Progenitor cell of endocrine pancreas (in vitro differentiated cells): ENCODE results near the gene MYO1G. TPM values are rescaled to one million over a fixed set of nuclear protein-coding genes. Genes with fewer than 3 reads are reported as not detected.

ENCODE experiments used
- DNase-seq: peaks from one replicate; pipeline ENCODE4 v3.0.0; 2021; ENCODE audit warnings: low spot score; ENCODE audit not compliant: unreplicated experiment
- H3K27ac Mint-ChIP-seq: 2 replicates; pipeline ENCODE4 v1.8.0; 2021; ENCODE audit warnings: mild to moderate bottlenecking, moderate library complexity, mixed read lengths
- H3K27me3 Mint-ChIP-seq: 2 replicates; pipeline ENCODE4 v1.8.0; 2021; ENCODE audit warnings: mixed read lengths
- H3K36me3 Mint-ChIP-seq: 2 replicates; pipeline ENCODE4 v1.8.0; 2022; ENCODE audit warnings: mixed read lengths; ENCODE audit not compliant: insufficient read depth
- H3K4me1 Mint-ChIP-seq: 2 replicates; pipeline ENCODE4 v1.8.0; 2021; ENCODE audit warnings: low read depth, mixed read lengths
- H3K4me3 Mint-ChIP-seq: 2 replicates; pipeline ENCODE4 v1.8.0; 2021; ENCODE audit warnings: low read depth, mild to moderate bottlenecking, moderate library complexity, mixed read lengths
- H3K9me3 Mint-ChIP-seq: 2 replicates; pipeline ENCODE4 v1.8.0; 2021; ENCODE audit warnings: low read depth, mixed read lengths
- total RNA-seq: library from RNA; stranded (reverse); gene quantifications from 2 replicates; pipeline ENCODE4 v1.2.1, GENCODE V29; 2021
- TF ChIP-seq, protein P1 (sequence below): fragments of 200-600 bp; sonication (generic); IDR thresholded peaks from one replicate; pipeline ENCODE4 v1.5.0; 2021; ENCODE audit warnings: antibody characterized with exemption, mild to moderate bottlenecking; ENCODE audit not compliant: unreplicated experiment

Gene MYO1G
- total RNA-seq, 1 donor from 2014 or later = 0.67 TPM

DNA sequence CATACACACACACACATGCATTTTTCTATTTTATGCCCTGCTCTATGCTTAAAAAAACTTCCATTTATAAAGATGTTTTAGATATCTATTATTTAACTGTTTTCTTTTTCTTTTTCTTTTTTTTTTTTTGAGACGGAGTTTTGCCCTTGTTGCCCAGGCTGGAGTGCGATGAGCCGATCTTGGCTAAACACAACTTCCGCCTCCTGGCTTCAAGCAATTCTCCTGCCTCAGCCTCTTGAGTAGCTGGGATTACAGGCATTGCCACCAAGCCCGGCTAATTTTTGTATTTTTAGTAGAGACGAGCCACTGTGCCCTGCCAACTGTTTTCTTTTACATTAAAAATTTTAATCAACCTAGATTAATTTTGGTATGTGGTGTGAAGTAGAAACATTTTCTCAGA, 47.9 kb downstream of the MYO1G start:
- no peaks in the 10 kb centered on the region for H3K36me3 Mint-ChIP-seq
- H3K27me3 Mint-ChIP-seq = peaks cover 11% of the 10 kb centered on the region
- no peaks in the 10 kb centered on the region for H3K4me1 Mint-ChIP-seq
- no peak overlapping the region for H3K4me3 Mint-ChIP-seq
- no peak overlapping the region for H3K27ac Mint-ChIP-seq
- peaks cover 2% of the 10 kb centered on the region for H3K9me3 Mint-ChIP-seq
- no peak for DNase-seq
- TF ChIP-seq, protein P1, sequence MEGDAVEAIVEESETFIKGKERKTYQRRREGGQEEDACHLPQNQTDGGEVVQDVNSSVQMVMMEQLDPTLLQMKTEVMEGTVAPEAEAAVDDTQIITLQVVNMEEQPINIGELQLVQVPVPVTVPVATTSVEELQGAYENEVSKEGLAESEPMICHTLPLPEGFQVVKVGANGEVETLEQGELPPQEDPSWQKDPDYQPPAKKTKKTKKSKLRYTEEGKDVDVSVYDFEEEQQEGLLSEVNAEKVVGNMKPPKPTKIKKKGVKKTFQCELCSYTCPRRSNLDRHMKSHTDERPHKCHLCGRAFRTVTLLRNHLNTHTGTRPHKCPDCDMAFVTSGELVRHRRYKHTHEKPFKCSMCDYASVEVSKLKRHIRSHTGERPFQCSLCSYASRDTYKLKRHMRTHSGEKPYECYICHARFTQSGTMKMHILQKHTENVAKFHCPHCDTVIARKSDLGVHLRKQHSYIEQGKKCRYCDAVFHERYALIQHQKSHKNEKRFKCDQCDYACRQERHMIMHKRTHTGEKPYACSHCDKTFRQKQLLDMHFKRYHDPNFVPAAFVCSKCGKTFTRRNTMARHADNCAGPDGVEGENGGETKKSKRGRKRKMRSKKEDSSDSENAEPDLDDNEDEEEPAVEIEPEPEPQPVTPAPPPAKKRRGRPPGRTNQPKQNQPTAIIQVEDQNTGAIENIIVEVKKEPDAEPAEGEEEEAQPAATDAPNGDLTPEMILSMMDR = no peak

DNA sequence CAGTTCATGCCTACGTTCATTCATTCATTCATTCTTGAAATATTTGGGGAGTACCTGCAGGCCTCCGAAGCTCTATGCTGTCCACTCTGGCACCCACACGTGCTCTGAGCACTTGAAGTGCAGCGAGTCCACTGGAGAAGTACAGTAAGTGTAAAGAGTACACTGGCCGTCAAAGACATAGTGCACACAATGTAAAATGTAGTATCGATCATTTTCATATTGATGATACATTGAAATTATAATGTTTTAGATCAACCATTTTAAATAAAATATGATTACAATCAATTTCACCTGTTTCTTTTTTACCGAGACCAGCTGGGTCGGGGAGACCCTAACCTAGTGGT, 56.5 kb downstream of the MYO1G start:
- no peaks in the 10 kb centered on the region for H3K4me1 Mint-ChIP-seq
- TF ChIP-seq, protein P1 = no peak
- peaks cover 20% of the 10 kb centered on the region for H3K27me3 Mint-ChIP-seq
- DNase-seq = no peak
- no peaks in the 10 kb centered on the region for H3K36me3 Mint-ChIP-seq
- H3K4me3 Mint-ChIP-seq = no peak overlapping the region
- no peak overlapping the region for H3K27ac Mint-ChIP-seq
- H3K9me3 Mint-ChIP-seq = no peaks in the 10 kb centered on the region

DNA sequence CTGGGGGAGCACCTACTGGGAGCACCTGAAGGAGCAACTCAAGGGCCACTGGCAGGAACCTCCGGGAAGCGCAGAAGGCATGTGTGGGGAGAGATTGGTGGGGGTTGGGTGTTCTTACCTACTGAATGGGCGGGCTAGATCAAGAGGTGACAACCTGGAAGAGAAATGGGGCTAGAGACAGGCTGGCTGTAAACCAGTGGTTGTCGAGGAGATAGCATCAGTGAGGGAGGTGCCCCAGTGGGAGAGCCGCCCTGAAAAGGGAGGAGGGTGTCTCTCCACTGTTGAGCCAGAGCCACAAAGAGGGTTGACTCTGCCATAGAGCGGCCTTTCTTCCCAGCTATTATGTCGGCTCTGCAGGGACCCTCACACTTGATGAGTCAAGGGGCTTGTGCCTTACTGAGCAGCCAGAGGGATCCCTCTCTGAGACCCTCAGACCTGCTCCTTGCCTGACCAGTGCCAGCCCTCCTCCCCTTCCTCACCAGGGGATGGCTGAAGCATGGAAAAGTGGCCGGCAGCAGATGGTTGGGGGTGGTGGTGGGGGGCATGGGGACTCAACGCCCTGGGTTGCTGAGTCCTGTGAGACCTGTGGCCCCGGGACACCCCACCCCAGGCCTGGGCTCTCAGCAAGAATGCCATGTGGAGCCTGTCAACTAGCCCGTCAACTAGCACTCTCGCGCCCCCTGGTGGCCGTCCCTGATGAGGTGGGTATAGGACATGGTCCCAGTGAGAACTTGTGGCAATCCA, 57.0 kb downstream of the MYO1G start:
- peaks cover 17% of the 10 kb centered on the region for H3K27me3 Mint-ChIP-seq
- H3K4me3 Mint-ChIP-seq = no peak overlapping the region
- DNase-seq = peak; percentile 59
- no peak overlapping the region for H3K27ac Mint-ChIP-seq
- H3K9me3 Mint-ChIP-seq = no peaks in the 10 kb centered on the region
- TF ChIP-seq, protein P1 = peak; percentile 71
- H3K4me1 Mint-ChIP-seq = no peaks in the 10 kb centered on the region
- no peaks in the 10 kb centered on the region for H3K36me3 Mint-ChIP-seq

DNA sequence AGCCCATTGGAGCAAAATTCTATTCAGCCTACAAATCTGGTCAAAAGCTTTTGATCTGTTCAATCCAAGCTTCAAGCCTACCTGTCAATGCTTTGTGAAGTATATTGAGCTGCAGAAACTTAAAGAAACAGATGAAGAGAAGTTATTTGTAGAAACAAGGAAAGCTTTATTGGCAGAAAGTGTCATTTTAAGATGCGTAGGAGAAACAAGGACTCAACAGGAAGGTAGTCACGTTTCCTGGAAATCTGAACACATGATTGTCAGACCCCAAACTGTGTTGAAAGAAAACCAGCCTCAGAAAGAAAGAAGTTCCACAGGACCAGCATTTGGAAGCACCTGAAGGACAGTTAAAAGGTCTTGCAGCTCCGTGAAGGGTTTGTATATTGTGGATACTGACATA, 58.7 kb downstream of the MYO1G start:
- no peak for DNase-seq
- Mint-ChIP-seq H3K27me3 (peaks cover 13% of the 10 kb centered on the region), H3K4me1 (no peaks in the 10 kb centered on the region), H3K4me3 (no peak overlapping the region), H3K36me3 (no peaks in the 10 kb centered on the region), H3K27ac (no peak overlapping the region), H3K9me3 (no peaks in the 10 kb centered on the region)
- TF ChIP-seq, protein P1 = no peak

DNA sequence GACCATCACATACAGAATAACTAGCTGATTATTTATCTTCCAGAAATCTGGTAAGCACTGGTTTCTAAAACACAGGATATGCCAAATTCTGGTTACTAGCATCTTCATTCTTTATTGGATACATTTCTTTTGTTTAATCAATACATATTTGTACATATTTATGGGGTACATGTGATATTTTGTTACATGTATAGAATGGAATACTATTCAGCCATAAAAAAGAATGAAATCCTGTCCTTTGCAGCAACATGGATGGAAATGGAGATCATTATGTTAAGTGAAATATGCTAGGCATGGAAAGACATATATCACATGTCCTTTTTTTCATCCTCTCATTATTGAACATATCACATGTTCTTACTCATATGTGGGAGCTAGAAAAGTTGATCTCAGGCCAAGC, 60.8 kb downstream of the MYO1G start:
- TF ChIP-seq, protein P1 = no peak
- H3K4me1 Mint-ChIP-seq = peaks cover 2% of the 10 kb centered on the region
- no peak overlapping the region for H3K27ac Mint-ChIP-seq
- H3K4me3 Mint-ChIP-seq = no peak overlapping the region
- H3K9me3 Mint-ChIP-seq = no peaks in the 10 kb centered on the region
- no peak for DNase-seq
- H3K36me3 Mint-ChIP-seq = no peaks in the 10 kb centered on the region
- H3K27me3 Mint-ChIP-seq = peaks cover 13% of the 10 kb centered on the region
